Stomach (tissue), 4 donors: ENCODE data around the gene ADTRP.
"Not testable (repeated sequence)": the region's sequence is repeated elsewhere in the genome, so short reads cannot be mapped to it uniquely, and the experiment has no call there.

Experiments
- POLR2A ChIP-seq, 4 donors: fragments of 450-650 bp; IDR thresholded peaks; one replicate each; pipeline ENCODE4 v1.6.1; 2016; ENCODE audit warnings: antibody characterized with exemption in 4 of 4, control low read depth in 2 of 4, mild to moderate bottlenecking in 1 of 4, moderate library complexity in 1 of 4
- TF ChIP-seq, protein P1 (sequence below), 7 experiments: fragments of 450-650 bp in 4 of 7; fragments of 200-600 bp in 3 of 7; sonication (generic) in 3 of 7; IDR thresholded peaks; one replicate each; pipeline ENCODE4 v1.5.1; 2016 to 2019; ENCODE audit warnings: antibody characterized with exemption in 7 of 7, control low read depth in 2 of 7, mild to moderate bottlenecking in 1 of 7

DNA sequence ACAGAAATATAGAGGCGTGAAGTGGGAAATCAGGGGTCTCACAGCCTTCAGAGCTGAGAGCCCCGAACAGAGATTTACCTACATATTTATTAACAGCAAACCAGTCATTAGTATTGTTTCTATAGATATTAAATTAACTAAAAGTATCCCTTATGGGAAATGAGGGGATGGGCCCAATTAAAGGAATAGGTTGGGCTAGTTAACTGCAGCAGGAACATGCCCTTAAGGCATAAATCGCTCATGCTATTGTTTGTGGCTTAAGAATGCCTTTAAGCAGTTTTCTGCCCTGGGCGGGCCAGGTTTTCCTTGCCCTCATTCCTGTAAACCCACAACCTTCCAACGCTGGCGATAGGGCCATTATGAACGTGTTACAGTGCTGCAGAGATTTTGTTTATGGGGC lies 98.1 kb downstream of the ADTRP start:
- TF ChIP-seq, protein P1, sequence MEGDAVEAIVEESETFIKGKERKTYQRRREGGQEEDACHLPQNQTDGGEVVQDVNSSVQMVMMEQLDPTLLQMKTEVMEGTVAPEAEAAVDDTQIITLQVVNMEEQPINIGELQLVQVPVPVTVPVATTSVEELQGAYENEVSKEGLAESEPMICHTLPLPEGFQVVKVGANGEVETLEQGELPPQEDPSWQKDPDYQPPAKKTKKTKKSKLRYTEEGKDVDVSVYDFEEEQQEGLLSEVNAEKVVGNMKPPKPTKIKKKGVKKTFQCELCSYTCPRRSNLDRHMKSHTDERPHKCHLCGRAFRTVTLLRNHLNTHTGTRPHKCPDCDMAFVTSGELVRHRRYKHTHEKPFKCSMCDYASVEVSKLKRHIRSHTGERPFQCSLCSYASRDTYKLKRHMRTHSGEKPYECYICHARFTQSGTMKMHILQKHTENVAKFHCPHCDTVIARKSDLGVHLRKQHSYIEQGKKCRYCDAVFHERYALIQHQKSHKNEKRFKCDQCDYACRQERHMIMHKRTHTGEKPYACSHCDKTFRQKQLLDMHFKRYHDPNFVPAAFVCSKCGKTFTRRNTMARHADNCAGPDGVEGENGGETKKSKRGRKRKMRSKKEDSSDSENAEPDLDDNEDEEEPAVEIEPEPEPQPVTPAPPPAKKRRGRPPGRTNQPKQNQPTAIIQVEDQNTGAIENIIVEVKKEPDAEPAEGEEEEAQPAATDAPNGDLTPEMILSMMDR (IDR thresholded peaks at IDR 0.05) = not testable (repeated sequence)
- TF ChIP-seq POLR2A (IDR thresholded peaks at IDR 0.05) = not testable (repeated sequence)
